ENCODE measurements around the gene CAMTA1.

Gene CAMTA1

DNA sequence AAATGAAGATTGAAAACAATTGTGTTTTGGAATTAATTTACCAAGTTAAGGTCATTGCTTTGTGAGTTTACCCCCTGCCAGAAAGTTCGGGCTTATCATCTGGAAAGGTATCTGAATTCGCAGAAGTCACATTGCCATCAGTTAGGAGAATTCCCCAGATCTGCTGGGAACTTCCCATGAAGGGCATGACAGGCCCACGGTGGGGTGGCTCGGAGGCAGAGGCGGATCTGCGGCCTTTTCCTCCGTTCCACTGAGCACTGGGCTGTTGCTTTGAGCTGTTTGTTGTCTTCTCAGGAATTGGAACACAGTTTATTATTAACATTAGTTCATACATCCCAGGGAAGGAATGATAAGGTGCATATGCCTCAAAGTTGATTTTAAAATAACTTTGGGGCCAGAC lies 320.0 kb downstream of the CAMTA1 start:
- H3K4me3 ChIP-seq (ENCODE audit: low read length) = no peak overlapping the region
- 82% methylated on average over 5 of the region's 7 CpGs for WGBS
- no peaks in the 10 kb centered on the region for H3K9me3 ChIP-seq (ENCODE audit: insufficient read depth, low read depth, low read length)
- H3K27me3 ChIP-seq (ENCODE audit: insufficient read depth, low read length) = no peaks in the 10 kb centered on the region
- no peak overlapping the region for H3K9ac ChIP-seq (ENCODE audit: low read depth, low read length)
- H3K36me3 ChIP-seq (ENCODE audit: insufficient read depth, low read length) = no peaks in the 10 kb centered on the region
- H3K4me1 ChIP-seq (ENCODE audit: insufficient read depth, low read length) = no peaks in the 10 kb centered on the region
- H3K27ac ChIP-seq (ENCODE audit: low read depth, low read length) = no peak overlapping the region

DNA sequence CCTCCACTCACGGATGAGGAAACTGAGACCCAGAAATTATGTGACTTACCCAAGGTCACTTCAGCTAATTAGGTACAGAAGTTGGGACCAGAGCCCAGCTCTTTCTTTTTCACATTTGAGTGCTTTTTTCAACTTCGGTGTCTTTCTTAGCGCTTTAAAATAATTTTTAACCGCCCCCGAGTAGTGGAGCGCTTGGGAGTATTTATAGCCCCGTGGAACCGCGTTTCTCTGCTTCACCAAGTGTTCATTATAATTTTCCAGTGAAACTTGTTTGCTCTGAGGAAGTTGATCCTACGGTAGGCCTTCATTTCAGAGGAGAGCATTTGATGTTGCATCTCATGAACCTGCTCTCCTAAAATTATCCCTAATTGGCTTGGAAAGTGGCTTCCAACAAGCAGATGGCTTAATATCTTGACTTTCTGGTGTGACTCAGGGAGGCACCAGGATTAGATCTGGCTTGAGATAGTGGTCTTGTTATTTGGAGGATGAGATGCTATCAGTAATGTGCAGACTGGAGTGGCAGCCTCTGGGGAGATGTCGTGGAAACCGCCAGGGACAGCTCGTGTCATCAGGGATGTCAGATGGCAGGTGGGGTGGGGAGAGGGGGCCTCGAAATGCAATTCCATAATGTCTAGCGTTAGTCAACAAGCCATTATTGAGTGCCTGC lies 321.3 kb downstream of the CAMTA1 start:
- Histone ChIP-seq H3K27ac (ENCODE audit: low read depth, low read length) (no peak overlapping the region), H3K27me3 (ENCODE audit: insufficient read depth, low read length) (no peaks in the 10 kb centered on the region), H3K9ac (ENCODE audit: low read depth, low read length) (no peak overlapping the region), H3K4me3 (ENCODE audit: low read length) (no peak overlapping the region), H3K9me3 (ENCODE audit: insufficient read depth, low read depth, low read length) (no peaks in the 10 kb centered on the region), H3K4me1 (ENCODE audit: insufficient read depth, low read length) (no peaks in the 10 kb centered on the region), H3K36me3 (ENCODE audit: insufficient read depth, low read length) (no peaks in the 10 kb centered on the region)
- 93% methylated on average over 15 of the region's 15 CpGs for WGBS

DNA sequence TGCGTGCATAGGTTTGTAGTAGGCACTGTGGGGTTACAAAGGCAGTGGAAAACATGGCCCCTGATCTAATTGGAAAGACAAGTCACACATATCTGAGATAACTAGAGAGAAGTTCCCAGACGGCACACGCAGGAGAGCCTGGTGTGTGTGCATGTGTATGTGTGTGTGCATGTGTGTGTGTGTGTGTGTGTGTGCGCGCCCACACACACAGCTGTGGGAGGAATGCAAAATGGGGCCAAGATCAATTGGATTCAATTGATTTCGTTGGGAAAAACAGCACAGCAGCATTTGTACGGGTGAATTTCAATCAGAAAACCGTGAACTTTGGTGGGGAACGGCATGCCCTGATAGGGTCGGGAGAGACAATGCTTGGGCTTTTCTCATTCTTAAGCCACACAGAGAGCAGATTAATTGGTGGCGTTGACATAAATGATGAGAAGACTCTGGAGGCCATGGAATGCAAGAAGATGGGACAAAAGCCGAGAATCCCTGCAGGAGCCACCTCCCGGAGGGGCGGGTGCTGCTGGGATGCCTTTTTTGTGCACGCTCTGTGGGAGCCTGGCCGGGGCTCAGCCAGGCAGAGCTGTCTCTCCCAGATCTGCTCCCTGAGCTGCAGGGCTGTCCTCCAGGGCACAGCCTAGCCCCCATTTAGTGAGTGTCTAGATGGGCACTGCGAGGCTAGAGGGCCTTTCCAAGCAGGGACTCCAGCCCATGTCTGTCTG lies 322.0 kb downstream of the CAMTA1 start:
- Histone ChIP-seq H3K4me1 (ENCODE audit: insufficient read depth, low read length) (no peaks in the 10 kb centered on the region), H3K9ac (ENCODE audit: low read depth, low read length) (no peak overlapping the region), H3K36me3 (ENCODE audit: insufficient read depth, low read length) (no peaks in the 10 kb centered on the region), H3K27me3 (ENCODE audit: insufficient read depth, low read length) (no peaks in the 10 kb centered on the region), H3K9me3 (ENCODE audit: insufficient read depth, low read depth, low read length) (no peaks in the 10 kb centered on the region), H3K4me3 (ENCODE audit: low read length) (no peak overlapping the region), H3K27ac (ENCODE audit: low read depth, low read length) (no peak overlapping the region)
- 81% methylated on average over 17 of the region's 17 CpGs for WGBS

DNA sequence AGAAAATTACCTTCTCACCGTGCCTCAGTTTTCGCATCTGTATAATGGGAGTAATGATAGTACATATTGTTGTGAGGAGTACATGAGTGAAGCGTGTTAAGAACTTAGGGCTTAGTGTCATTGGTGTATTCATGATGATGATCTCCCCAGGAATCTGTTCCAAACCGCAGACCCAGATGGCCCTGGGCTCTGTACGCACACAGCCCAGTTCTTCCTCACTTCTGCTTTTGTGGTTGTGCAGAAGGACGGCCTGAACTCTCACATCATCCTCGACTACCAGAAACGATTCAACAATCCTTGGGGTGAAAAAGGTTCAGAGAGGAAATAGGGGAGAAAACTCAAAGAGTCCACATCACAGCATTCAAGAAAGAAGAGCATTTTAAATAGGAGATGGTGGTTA lies 323.0 kb downstream of the CAMTA1 start:
- 94% methylated on average over 8 of the region's 8 CpGs for WGBS
- H3K9me3 ChIP-seq (ENCODE audit: insufficient read depth, low read depth, low read length) = no peaks in the 10 kb centered on the region
- H3K27me3 ChIP-seq (ENCODE audit: insufficient read depth, low read length) = no peaks in the 10 kb centered on the region
- H3K36me3 ChIP-seq (ENCODE audit: insufficient read depth, low read length) = no peaks in the 10 kb centered on the region
- H3K4me1 ChIP-seq (ENCODE audit: insufficient read depth, low read length) = no peaks in the 10 kb centered on the region
- H3K4me3 ChIP-seq (ENCODE audit: low read length) = no peak overlapping the region
- no peak overlapping the region for H3K27ac ChIP-seq (ENCODE audit: low read depth, low read length)
- no peak overlapping the region for H3K9ac ChIP-seq (ENCODE audit: low read depth, low read length)

DNA sequence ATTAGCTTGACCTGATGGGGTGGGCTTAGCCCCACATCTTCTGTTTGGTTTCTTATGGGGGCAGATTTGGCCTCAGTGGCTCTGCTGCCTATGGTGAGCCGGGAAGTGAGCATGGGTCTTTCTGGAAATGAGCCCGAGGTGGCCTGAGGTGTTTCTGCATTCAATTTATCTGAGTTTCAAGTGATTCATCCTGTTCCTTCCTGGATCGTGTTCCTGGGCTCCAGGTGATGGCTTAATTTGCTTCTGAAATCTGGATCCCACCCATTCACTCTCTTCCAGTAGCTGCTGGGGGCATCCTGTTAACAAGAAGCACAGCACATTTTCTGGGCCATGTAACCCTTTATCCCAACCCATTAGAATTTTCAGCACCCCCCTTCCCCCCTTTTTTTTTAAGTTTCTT lies 324.6 kb downstream of the CAMTA1 start:
- Histone ChIP-seq H3K9me3 (ENCODE audit: insufficient read depth, low read depth, low read length) (no peaks in the 10 kb centered on the region), H3K4me3 (ENCODE audit: low read length) (no peak overlapping the region), H3K27ac (ENCODE audit: low read depth, low read length) (no peak overlapping the region), H3K36me3 (ENCODE audit: insufficient read depth, low read length) (no peaks in the 10 kb centered on the region), H3K4me1 (ENCODE audit: insufficient read depth, low read length) (no peaks in the 10 kb centered on the region), H3K27me3 (ENCODE audit: insufficient read depth, low read length) (no peaks in the 10 kb centered on the region), H3K9ac (ENCODE audit: low read depth, low read length) (no peak overlapping the region)
- WGBS = 89% methylated on average over 3 of the region's 3 CpGs

DNA sequence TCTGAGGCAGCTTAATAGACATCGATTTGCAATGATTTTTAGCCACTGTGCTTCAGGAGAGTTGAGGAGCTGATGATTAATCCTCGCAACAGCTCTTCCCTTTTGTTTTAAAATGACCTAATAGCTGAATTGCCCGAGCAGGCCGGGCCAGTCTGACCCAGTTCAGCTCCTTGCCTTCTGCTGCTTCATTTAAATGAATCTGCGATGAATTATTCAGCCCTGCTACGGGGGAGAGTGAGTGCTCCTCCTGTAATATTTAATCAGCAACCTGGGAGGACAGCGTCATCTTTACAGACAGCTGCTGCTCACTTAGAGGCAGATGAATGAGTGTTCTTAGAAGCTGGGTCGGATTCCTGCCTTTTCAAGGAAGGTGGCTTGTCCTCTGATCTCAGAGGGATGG lies 325.1 kb downstream of the CAMTA1 start:
- no peak overlapping the region for H3K27ac ChIP-seq (ENCODE audit: low read depth, low read length)
- no peaks in the 10 kb centered on the region for H3K4me1 ChIP-seq (ENCODE audit: insufficient read depth, low read length)
- WGBS = 87% methylated on average over 8 of the region's 8 CpGs
- H3K9me3 ChIP-seq (ENCODE audit: insufficient read depth, low read depth, low read length) = no peaks in the 10 kb centered on the region
- H3K36me3 ChIP-seq (ENCODE audit: insufficient read depth, low read length) = no peaks in the 10 kb centered on the region
- H3K9ac ChIP-seq (ENCODE audit: low read depth, low read length) = no peak overlapping the region
- no peaks in the 10 kb centered on the region for H3K27me3 ChIP-seq (ENCODE audit: insufficient read depth, low read length)
- H3K4me3 ChIP-seq (ENCODE audit: low read length) = no peak overlapping the region

DNA sequence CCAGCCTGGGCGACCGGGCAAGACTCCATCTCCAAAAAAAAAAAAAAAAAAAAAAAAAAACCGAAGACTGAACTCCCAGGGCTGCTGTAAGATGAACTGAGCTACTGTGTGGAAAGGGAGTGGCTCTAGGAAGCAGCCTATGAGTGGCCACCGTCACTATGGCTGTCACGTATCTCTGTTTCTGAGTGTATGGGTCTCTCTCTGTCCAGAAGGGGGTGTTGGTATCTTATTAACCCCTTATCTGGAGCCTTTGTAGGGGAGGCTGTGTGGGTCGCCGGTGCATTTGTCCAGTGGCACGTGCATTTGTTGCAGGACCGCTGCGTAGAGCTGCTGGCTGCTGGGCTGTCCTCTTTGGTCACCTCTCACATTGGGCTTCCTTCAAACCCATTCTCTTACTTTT lies 326.6 kb downstream of the CAMTA1 start:
- Histone ChIP-seq H3K27ac (ENCODE audit: low read depth, low read length) (no peak overlapping the region), H3K36me3 (ENCODE audit: insufficient read depth, low read length) (no peaks in the 10 kb centered on the region), H3K9me3 (ENCODE audit: insufficient read depth, low read depth, low read length) (peaks cover 6% of the 10 kb centered on the region; the same call in 1 of the 2 replicates), H3K4me3 (ENCODE audit: low read length) (no peak overlapping the region), H3K9ac (ENCODE audit: low read depth, low read length) (no peak overlapping the region), H3K27me3 (ENCODE audit: insufficient read depth, low read length) (no peaks in the 10 kb centered on the region), H3K4me1 (ENCODE audit: insufficient read depth, low read length) (no peaks in the 10 kb centered on the region)
- 91% methylated on average over 8 of the region's 10 CpGs for WGBS

DNA sequence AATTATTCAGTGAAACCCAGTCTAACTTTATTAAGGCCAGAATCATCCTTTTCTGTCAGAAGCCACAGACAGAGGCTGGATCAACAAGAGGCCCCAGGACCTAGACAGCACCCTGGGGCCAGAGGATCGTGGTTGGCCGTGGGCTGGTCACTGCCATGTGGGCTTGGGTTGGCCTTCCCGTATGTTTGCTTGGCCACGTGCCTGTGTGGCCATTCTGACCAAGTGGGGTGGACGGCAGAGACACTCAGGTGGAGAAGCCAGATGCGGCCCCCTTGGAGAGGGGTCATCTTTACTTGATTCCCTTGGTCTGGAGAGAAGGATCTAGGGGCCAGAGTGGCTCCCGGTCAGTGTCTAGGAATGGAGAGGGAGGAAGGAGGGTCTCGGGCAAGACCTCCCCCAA lies 327.9 kb downstream of the CAMTA1 start:
- H3K36me3 ChIP-seq (ENCODE audit: insufficient read depth, low read length) = no peaks in the 10 kb centered on the region
- no peaks in the 10 kb centered on the region for H3K27me3 ChIP-seq (ENCODE audit: insufficient read depth, low read length)
- no peak overlapping the region for H3K27ac ChIP-seq (ENCODE audit: low read depth, low read length)
- H3K4me1 ChIP-seq (ENCODE audit: insufficient read depth, low read length) = peaks cover 9% of the 10 kb centered on the region
- H3K4me3 ChIP-seq (ENCODE audit: low read length) = no peak overlapping the region
- 96% methylated on average over 8 of the region's 8 CpGs for WGBS
- peaks cover 6% of the 10 kb centered on the region; the same call in 1 of the 2 replicates for H3K9me3 ChIP-seq (ENCODE audit: insufficient read depth, low read depth, low read length)
- no peak overlapping the region for H3K9ac ChIP-seq (ENCODE audit: low read depth, low read length)

DNA sequence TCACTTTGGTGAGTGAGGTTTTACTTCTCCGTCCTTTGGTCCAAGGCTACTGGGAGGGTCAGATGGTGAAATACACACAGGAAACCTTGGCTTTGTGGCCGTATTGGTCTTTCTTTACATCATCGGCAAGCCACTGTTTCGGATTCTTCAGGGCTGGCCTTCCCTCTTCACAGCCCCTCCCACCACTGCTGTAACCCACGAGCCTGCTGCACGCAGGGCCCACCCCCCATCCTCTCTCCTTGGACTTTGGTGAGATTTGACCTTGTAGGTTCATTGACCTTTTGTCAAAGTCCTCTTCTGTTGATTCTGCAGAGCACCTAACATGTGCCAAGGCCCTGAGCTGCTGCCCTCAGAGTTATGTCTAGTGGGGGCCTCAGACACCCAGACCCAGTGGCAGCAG lies 328.6 kb downstream of the CAMTA1 start:
- H3K27me3 ChIP-seq (ENCODE audit: insufficient read depth, low read length) = no peaks in the 10 kb centered on the region
- H3K4me1 ChIP-seq (ENCODE audit: insufficient read depth, low read length) = peaks cover 15% of the 10 kb centered on the region
- no peak overlapping the region for H3K27ac ChIP-seq (ENCODE audit: low read depth, low read length)
- no peak overlapping the region for H3K9ac ChIP-seq (ENCODE audit: low read depth, low read length)
- whole genome bisulfite sequencing = 90% methylated on average over 6 of the region's 6 CpGs
- H3K4me3 ChIP-seq (ENCODE audit: low read length) = no peak overlapping the region
- H3K36me3 ChIP-seq (ENCODE audit: insufficient read depth, low read length) = no peaks in the 10 kb centered on the region
- peaks cover 6% of the 10 kb centered on the region; the same call in 1 of the 2 replicates for H3K9me3 ChIP-seq (ENCODE audit: insufficient read depth, low read depth, low read length)

DNA sequence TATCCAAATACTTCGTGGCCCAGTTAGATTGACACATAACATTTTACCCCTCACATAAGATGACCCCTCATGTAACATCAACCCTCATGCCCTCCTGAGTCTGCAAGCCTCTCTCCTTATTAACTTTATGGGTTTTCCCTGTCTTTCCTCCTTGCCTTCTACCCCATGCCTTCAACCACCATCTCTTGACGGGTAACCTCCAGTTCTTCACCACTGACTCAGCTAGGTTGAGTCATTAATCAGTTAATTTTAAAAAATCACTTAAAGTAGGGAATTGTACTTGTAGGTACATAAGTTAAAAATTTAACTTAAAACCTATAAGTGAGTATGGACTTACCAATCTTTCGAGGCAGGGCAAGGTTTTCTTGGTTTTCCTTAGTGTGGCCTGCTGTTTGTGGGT lies 330.7 kb downstream of the CAMTA1 start:
- 97% methylated on average over 2 of the region's 3 CpGs for WGBS
- H3K9ac ChIP-seq (ENCODE audit: low read depth, low read length) = no peak overlapping the region
- peaks cover 6% of the 10 kb centered on the region; the same call in 1 of the 2 replicates for H3K9me3 ChIP-seq (ENCODE audit: insufficient read depth, low read depth, low read length)
- H3K36me3 ChIP-seq (ENCODE audit: insufficient read depth, low read length) = no peaks in the 10 kb centered on the region
- peaks cover 19% of the 10 kb centered on the region for H3K4me1 ChIP-seq (ENCODE audit: insufficient read depth, low read length)
- H3K4me3 ChIP-seq (ENCODE audit: low read length) = no peak overlapping the region
- H3K27ac ChIP-seq (ENCODE audit: low read depth, low read length) = no peak overlapping the region
- H3K27me3 ChIP-seq (ENCODE audit: insufficient read depth, low read length) = no peaks in the 10 kb centered on the region

DNA sequence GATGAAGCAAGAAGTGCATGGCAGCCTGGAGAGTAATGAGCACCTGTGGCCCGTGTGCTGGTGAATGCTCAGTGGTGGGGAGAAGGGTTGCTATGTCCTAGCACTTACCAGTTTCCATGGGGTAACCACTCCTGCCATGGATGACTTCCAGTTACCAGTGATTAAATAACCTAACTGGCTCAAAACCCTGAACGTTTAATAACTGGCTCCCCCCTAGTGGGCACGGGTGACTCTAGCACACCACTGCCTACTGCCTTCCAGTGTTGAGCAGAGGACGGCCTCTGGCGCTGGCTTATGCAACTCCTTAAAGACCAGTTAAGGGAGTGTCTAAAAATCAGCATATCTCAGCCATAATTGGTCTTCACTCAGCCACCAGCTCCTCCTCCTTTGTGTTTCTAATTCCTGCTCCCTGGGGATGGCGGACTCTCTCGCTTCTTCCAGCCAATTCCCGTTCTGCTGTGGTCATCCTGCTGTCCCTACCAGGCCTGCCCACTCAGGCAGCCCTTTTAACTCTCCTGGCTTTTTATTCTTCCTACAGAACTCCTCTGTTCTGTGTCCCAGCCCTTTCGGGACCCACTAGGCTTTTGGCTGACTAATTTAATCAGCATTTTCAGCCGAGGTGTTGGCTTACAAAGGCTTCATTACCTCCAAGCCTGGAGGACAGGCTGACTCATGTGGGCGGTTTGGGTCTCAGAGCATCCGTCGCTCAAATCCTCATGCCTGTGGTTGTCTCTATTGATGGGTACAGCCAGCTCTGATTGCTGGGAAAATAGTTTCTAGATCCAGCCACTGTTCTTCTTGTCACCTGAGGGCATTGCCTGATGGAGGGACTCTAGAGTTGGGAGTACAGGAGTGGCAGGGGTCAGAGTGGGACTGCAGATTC lies 332.4 kb downstream of the CAMTA1 start:
- peak overlapping the region; percentile 73 for H3K27ac ChIP-seq (ENCODE audit: low read depth, low read length)
- H3K9ac ChIP-seq (ENCODE audit: low read depth, low read length) = peak overlapping the region; percentile 18; the same call in 1 of the 2 replicates
- no peaks in the 10 kb centered on the region for H3K27me3 ChIP-seq (ENCODE audit: insufficient read depth, low read length)
- 12% methylated on average over 13 of the region's 13 CpGs for WGBS
- no peaks in the 10 kb centered on the region for H3K36me3 ChIP-seq (ENCODE audit: insufficient read depth, low read length)
- H3K9me3 ChIP-seq (ENCODE audit: insufficient read depth, low read depth, low read length) = peaks cover 6% of the 10 kb centered on the region; the same call in 1 of the 2 replicates
- peaks cover 19% of the 10 kb centered on the region for H3K4me1 ChIP-seq (ENCODE audit: insufficient read depth, low read length)
- H3K4me3 ChIP-seq (ENCODE audit: low read length) = peak overlapping the region; percentile 17; the same call in 1 of the 2 replicates
